HCT116 (cell line): ENCODE results near the gene RND3. TPM values are rescaled to one million over a fixed set of nuclear protein-coding genes. Genes with fewer than 3 reads are reported as not detected.

ENCODE experiments used
- ATAC-seq: fragments of 200-7000 bp; cut with Tn5 transposase; 2 replicates; pipeline ENCODE4 v1.9.1; 2020; ENCODE audit warnings: mild to moderate bottlenecking, moderate library complexity
- BruUV-seq: library from RNA; stranded (reverse); fragments of 400-500 nt; replicated peaks from 2 replicates; lab custom pipeline; 2021; lab: Mats Ljungman, UMichigan
- CTCF ChIA-PET: fragments of 300-600 bp; sonication (Branson Sonifier 250); formaldehyde crosslinking; loops from one replicate; lab custom pipeline; 2021; ENCODE audit warnings: antibody characterized with exemption; lab: Charles Lee
- POLR2A ChIA-PET: fragments of 300-600, 350-600 bp; sonication (Branson Sonifier 250); formaldehyde crosslinking; loops from one replicate; lab custom pipeline; 2021; ENCODE audit warnings: antibody characterized with exemption; lab: Charles Lee
- RAD21 ChIA-PET, 2 experiments: fragments of 300-600 bp; sonication (Branson Sonifier 250); formaldehyde crosslinking; loops; one replicate each; lab custom pipeline; 2023; ENCODE audit warnings: low total read pairs in 2 of 2; ENCODE audit not compliant: uncharacterized antibody in 2 of 2, unreplicated experiment in 2 of 2, low non-redundant PET in 1 of 2; lab: Charles Lee
- DNase-seq: peaks from one replicate; pipeline ENCODE4 v3.0.0-alpha.2; 2010; ENCODE audit warnings: low read depth, low spot score
- H2AFZ ChIP-seq: fragments of 200-600 bp; shearing (Covaris generic), sonication (generic); 2 replicates; pipeline ENCODE4 v1.6.1; 2017; ENCODE audit warnings: low read depth, mixed run types, mixed read lengths, antibody characterized with exemption, low read length; ENCODE audit not compliant: poor library complexity, severe bottlenecking
- H3K27ac ChIP-seq: 2 replicates; pipeline ENCODE4 v1.5.1; 2012; ENCODE audit warnings: low read depth, low read length
- H3K27me3 ChIP-seq: fragments of 200-600 bp; sonication (generic); 2 replicates; pipeline ENCODE4 v1.6.1; 2016; ENCODE audit warnings: mixed run types, low read length, mixed read lengths; ENCODE audit not compliant: insufficient read depth
- H3K36me3 ChIP-seq, 2 experiments: fragments of 200-500 bp in 1 of 2; fragments of 200-600 bp in 1 of 2; sonication (Bioruptor generic) in 1 of 2; sonication (generic) in 1 of 2; 2 replicates each; pipeline versions ENCODE4 v1.5.1 to v1.6.1; 2014 to 2016; ENCODE audit warnings: low read length in 2 of 2, inconsistent platforms in 1 of 2, mixed read lengths in 1 of 2, mixed run types in 1 of 2; ENCODE audit not compliant: insufficient read depth in 2 of 2, control insufficient read depth in 1 of 2
- H3K4me1 ChIP-seq, 2 experiments: fragments of 200-600 bp in 1 of 2; sonication (generic) in 1 of 2; 2 replicates each; pipeline versions ENCODE4 v1.5.1 to v1.6.1; 2012 to 2017; ENCODE audit warnings: low read length in 2 of 2, inconsistent platforms in 1 of 2, mild to moderate bottlenecking in 1 of 2, mixed read lengths in 1 of 2, mixed run types in 1 of 2, moderate library complexity in 1 of 2; ENCODE audit not compliant: insufficient read depth in 2 of 2, control insufficient read depth in 1 of 2
- H3K4me2 ChIP-seq: fragments of 200-600 bp; sonication (generic); 2 replicates; pipeline ENCODE4 v1.6.1; 2017; ENCODE audit warnings: mixed run types, low read length, mixed read lengths
- H3K4me3 ChIP-seq, 2 experiments: fragments of 200-600 bp in 1 of 2; sonication (generic) in 1 of 2; replicated peaks in 1 of 2; 2 replicates each; pipeline ENCODE4 v1.5.1; 2011 to 2016; ENCODE audit warnings: low read length in 2 of 2, control low read depth in 1 of 2, low read depth in 1 of 2, mild to moderate bottlenecking in 1 of 2, mixed read lengths in 1 of 2, mixed run types in 1 of 2
- H3K79me2 ChIP-seq: fragments of 200-600 bp; sonication (generic); 2 replicates; pipeline ENCODE4 v1.6.1; 2017; ENCODE audit warnings: mild to moderate bottlenecking, mixed run types, low read length, moderate library complexity, mixed read lengths; ENCODE audit not compliant: insufficient read depth
- H3K9ac ChIP-seq: fragments of 200-600 bp; sonication (generic); 2 replicates; pipeline ENCODE4 v1.6.1; 2016; ENCODE audit warnings: low read length, mixed read lengths
- H3K9me2 ChIP-seq: fragments of 200-600 bp; sonication (generic), shearing (Covaris generic); 2 replicates; pipeline ENCODE4 v1.6.1; 2017; ENCODE audit warnings: mixed run types, mild to moderate bottlenecking, moderate library complexity; ENCODE audit not compliant: insufficient read depth
- H3K9me3 ChIP-seq, 2 experiments: fragments of 200-500 bp in 1 of 2; fragments of 200-600 bp in 1 of 2; sonication (Bioruptor generic) in 1 of 2; sonication (generic) in 1 of 2; 2 replicates each; pipeline ENCODE4 v1.6.1; 2014 to 2017; ENCODE audit warnings: low read length in 2 of 2, mixed read lengths in 2 of 2, inconsistent platforms in 1 of 2, low read depth in 1 of 2, mild to moderate bottlenecking in 1 of 2, mixed run types in 1 of 2, moderate library complexity in 1 of 2; ENCODE audit not compliant: control insufficient read depth in 1 of 2, insufficient read depth in 1 of 2
- H4K20me1 ChIP-seq: fragments of 200-600 bp; sonication (generic), shearing (Covaris generic); 2 replicates; pipeline ENCODE4 v1.6.1; 2017; ENCODE audit warnings: mixed run types, mild to moderate bottlenecking, moderate library complexity; ENCODE audit not compliant: insufficient read depth
- CBX3 ChIP-seq: IDR thresholded peaks from 2 replicates; pipeline ENCODE4 v1.6.1; 2012; ENCODE audit warnings: low read depth
- CEBPB ChIP-seq: IDR thresholded peaks from 2 replicates; pipeline ENCODE4 v1.6.1; 2012; ENCODE audit warnings: low read depth
- EZH2phosphoT487 ChIP-seq: fragments of 200-600 bp; IDR thresholded peaks from 2 replicates; pipeline ENCODE4 v1.6.1; 2018; ENCODE audit warnings: antibody characterized with exemption, borderline replicate concordance
- FOSL1 ChIP-seq: IDR thresholded peaks from 2 replicates; pipeline ENCODE4 v1.6.1; 2012; ENCODE audit warnings: low read depth
- POLR2AphosphoS5 ChIP-seq: IDR thresholded peaks from 2 replicates; pipeline ENCODE4 v1.6.1; 2011; ENCODE audit warnings: mild to moderate bottlenecking, low read depth, low read length, moderate library complexity
- RAD21 ChIP-seq: IDR thresholded peaks from 2 replicates; pipeline ENCODE4 v1.6.1; 2012; ENCODE audit warnings: low read depth, mild to moderate bottlenecking
- SIN3A ChIP-seq: IDR thresholded peaks from 2 replicates; pipeline ENCODE4 v1.6.1; 2012; ENCODE audit warnings: low read depth
- SP1 ChIP-seq: IDR thresholded peaks from 2 replicates; pipeline ENCODE4 v1.6.1; 2012; ENCODE audit warnings: low read depth
- TCF7L2 ChIP-seq: IDR thresholded peaks from 2 replicates; pipeline ENCODE4 v1.7.0; 2011; ENCODE audit warnings: borderline replicate concordance, inconsistent platforms; ENCODE audit not compliant: insufficient read depth, insufficient read length; ENCODE audit errors: extremely low read depth
- YY1 ChIP-seq: IDR thresholded peaks from 2 replicates; pipeline ENCODE4 v1.6.1; 2011; ENCODE audit warnings: low read length, low read depth, moderate library complexity, mild to moderate bottlenecking; ENCODE audit not compliant: insufficient replicate concordance; ENCODE audit errors: extremely low read depth
- ZFX ChIP-seq: fragments of 450-650 bp; IDR thresholded peaks from 2 replicates; pipeline ENCODE4 v1.6.1; 2017
- ZNF274 ChIP-seq: fragments of 200-500 bp; sonication (Bioruptor generic); IDR thresholded peaks from 2 replicates; pipeline ENCODE4 v1.6.1; 2014; ENCODE audit warnings: mild to moderate bottlenecking, low read depth, low read length, inconsistent platforms
- intact Hi-C: fragments of 100-400 bp; cut with micrococcal nuclease; formaldehyde crosslinking; loops from 2 replicates; pipeline ENCODE4 v1.10.0; 2022
- total RNA-seq: library from RNA; stranded (reverse); gene quantifications from one replicate; pipeline ENCODE4 v1.2.1, GENCODE V29; 2021; ENCODE audit not compliant: unreplicated experiment
- TF ChIP-seq, protein P1 (sequence below), 3 experiments: fragments of 200-600 bp in 1 of 3; sonication (generic) in 1 of 3; IDR thresholded peaks in 2 of 3; conservative IDR thresholded peaks in 1 of 3; 2 replicates each; pipeline ENCODE4 v1.5.1; 2012 to 2017; ENCODE audit warnings: low read depth in 2 of 3, low read length in 2 of 3, antibody characterized with exemption in 1 of 3, borderline replicate concordance in 1 of 3, control low read depth in 1 of 3, mild to moderate bottlenecking in 1 of 3, mixed read lengths in 1 of 3, mixed run types in 1 of 3, moderate library complexity in 1 of 3; ENCODE audit not compliant: insufficient read depth in 1 of 3
- TF ChIP-seq, protein P2 (sequence below): IDR thresholded peaks from 2 replicates; pipeline ENCODE4 v1.6.1; 2012
- TF ChIP-seq, protein P3 (sequence below): IDR thresholded peaks from 2 replicates; pipeline ENCODE4 v1.6.1; 2012; ENCODE audit warnings: low read depth

The RND3 gene
- total RNA-seq, 1 experiment from 2014 or later = 15.0 TPM

DNA sequence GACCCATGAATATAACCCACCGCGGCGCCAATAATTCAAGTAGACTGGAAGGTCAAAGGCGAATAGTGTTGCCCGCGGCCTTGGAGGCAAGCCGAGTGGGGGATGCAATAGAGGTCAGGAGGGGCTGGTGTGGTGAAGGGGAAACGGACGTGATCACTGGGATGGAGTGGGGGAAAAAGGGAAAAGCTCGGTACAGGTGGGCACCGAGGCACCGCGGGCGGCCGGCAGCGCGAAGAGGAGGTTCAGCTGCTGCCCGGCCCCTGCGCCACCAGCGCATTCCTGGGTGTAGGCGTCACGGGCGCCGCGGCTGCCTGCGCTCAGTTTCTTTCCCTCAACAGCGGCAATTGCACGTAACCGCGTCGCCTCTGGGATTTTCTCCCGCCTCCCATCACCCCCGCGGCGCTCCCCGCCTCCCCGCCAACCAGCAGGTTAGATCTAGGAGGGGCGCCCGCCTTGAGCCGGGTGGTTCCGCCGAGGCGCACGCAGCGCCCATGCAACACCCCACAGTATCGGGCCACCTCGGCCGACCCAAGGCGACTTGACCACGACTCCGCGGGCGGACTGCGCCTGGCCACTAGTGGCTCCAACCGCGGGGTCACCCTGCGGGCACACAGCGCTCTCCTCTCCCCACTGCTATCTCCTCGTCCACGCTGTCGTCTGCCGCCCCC lies 1.5 kb downstream of the RND3 start (continued):
- TF ChIP-seq CBX3 (peak; percentile 51; the same call in 1 of the 2 replicates), RAD21 (no peak; the same call in 1 of the 2 replicates), CEBPB (no peak), SIN3A (peak; percentile 31; the same call in 1 of the 2 replicates), SP1 (peak; percentile 45)

DNA sequence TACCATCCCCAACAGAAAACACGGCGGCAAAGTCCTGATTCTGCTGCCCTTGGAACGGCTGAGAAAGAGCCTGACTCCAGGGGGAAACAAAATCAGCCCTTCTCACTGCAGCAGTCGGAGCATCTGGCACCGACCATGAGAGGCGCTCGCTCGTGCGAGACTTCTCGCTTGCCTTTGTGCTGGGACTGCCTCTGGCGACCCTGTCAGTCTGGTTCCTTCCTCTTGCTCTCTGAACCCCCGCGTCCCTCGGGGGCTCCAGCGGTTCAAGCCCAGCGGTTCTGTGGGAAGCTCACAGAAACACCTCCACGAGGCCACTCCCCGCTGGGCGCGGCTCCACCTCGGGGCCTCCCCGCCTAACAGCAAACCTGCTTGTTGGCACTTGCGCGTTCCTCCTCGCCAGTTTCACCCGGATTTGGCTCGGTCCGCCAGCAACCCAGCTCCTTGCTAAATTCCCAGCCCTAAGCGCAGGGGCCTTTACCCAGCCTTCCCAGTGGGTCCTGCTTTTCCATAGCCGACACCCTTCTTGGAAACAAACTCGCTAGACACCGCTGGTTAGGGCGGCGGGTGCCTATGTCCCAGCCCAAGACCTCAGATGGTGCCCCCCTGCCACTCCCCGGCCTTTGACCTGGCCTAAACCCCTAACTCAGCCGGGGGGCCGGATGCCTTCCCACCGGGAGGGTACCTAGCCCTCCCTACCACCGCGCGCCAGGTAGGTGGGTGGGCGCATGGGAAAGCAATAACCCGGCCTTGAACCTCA lies 2.2 kb downstream of the RND3 start:
- H3K4me1 ChIP-seq = peaks cover 7 to 54% of the 10 kb centered on the region in 2 experiments
- TF ChIP-seq POLR2AphosphoS5 (peak; percentile 85), EZH2phosphoT487 (no peak), ZFX (no peak), YY1 (peak; percentile 5), TCF7L2 (no peak), ZNF274 (no peak), FOSL1 (no peak)
- TF ChIP-seq, protein P1, sequence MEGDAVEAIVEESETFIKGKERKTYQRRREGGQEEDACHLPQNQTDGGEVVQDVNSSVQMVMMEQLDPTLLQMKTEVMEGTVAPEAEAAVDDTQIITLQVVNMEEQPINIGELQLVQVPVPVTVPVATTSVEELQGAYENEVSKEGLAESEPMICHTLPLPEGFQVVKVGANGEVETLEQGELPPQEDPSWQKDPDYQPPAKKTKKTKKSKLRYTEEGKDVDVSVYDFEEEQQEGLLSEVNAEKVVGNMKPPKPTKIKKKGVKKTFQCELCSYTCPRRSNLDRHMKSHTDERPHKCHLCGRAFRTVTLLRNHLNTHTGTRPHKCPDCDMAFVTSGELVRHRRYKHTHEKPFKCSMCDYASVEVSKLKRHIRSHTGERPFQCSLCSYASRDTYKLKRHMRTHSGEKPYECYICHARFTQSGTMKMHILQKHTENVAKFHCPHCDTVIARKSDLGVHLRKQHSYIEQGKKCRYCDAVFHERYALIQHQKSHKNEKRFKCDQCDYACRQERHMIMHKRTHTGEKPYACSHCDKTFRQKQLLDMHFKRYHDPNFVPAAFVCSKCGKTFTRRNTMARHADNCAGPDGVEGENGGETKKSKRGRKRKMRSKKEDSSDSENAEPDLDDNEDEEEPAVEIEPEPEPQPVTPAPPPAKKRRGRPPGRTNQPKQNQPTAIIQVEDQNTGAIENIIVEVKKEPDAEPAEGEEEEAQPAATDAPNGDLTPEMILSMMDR (IDR thresholded peaks at IDR 0.05 in 2 of 3, conservative IDR thresholded peaks at IDR 0.05 in 1 of 3; ENCODE audit: borderline replicate concordance in 1 of 3, insufficient read depth in 1 of 3, low read depth in 2 of 3, low read length in 2 of 3) = no peak
- TF ChIP-seq, protein P2, sequence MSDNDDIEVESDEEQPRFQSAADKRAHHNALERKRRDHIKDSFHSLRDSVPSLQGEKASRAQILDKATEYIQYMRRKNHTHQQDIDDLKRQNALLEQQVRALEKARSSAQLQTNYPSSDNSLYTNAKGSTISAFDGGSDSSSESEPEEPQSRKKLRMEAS = no peak; the same call in 1 of the 2 replicates
- TF ChIP-seq, protein P3, sequence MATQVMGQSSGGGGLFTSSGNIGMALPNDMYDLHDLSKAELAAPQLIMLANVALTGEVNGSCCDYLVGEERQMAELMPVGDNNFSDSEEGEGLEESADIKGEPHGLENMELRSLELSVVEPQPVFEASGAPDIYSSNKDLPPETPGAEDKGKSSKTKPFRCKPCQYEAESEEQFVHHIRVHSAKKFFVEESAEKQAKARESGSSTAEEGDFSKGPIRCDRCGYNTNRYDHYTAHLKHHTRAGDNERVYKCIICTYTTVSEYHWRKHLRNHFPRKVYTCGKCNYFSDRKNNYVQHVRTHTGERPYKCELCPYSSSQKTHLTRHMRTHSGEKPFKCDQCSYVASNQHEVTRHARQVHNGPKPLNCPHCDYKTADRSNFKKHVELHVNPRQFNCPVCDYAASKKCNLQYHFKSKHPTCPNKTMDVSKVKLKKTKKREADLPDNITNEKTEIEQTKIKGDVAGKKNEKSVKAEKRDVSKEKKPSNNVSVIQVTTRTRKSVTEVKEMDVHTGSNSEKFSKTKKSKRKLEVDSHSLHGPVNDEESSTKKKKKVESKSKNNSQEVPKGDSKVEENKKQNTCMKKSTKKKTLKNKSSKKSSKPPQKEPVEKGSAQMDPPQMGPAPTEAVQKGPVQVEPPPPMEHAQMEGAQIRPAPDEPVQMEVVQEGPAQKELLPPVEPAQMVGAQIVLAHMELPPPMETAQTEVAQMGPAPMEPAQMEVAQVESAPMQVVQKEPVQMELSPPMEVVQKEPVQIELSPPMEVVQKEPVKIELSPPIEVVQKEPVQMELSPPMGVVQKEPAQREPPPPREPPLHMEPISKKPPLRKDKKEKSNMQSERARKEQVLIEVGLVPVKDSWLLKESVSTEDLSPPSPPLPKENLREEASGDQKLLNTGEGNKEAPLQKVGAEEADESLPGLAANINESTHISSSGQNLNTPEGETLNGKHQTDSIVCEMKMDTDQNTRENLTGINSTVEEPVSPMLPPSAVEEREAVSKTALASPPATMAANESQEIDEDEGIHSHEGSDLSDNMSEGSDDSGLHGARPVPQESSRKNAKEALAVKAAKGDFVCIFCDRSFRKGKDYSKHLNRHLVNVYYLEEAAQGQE = no peak
- peak overlapping the region; percentile 93 for H3K4me2 ChIP-seq
- ChIA-PET POLR2A (interaction anchor here (0.9 kb wide), 1 partner anchor 9 kb away, joined by 4 read pairs; no protein-coding TSS in a partner anchor), CTCF (no interaction called here), RAD21 (no interaction called here)
- peaks cover 72% of the 10 kb centered on the region for H3K79me2 ChIP-seq
- no peaks in the 10 kb centered on the region for H3K9me2 ChIP-seq
- H2AFZ ChIP-seq = no peak overlapping the region
- intact Hi-C loops = loop anchor here (5.0 to 10.0 kb wide), 4 partner anchors 117 to 752 kb away; no protein-coding TSS in a partner anchor
- TSS peak; percentile 81 for BruUV-seq
- H3K9me3 ChIP-seq = no peaks in the 10 kb centered on the region
- peak; percentile 52 for ATAC-seq
- H3K27me3 ChIP-seq = no peaks in the 10 kb centered on the region
- H3K27ac ChIP-seq = peak overlapping the region; percentile 77
- H3K9ac ChIP-seq = peak overlapping the region; percentile 94
- H4K20me1 ChIP-seq = peaks cover 6% of the 10 kb centered on the region; the same call in 1 of the 2 replicates
- H3K36me3 ChIP-seq = peaks cover 0 to 1% of the 10 kb centered on the region in 2 experiments; a peak in 2 of 4 replicates
- H3K4me3 ChIP-seq = peak overlapping the region; percentile 83 to 87
- no peak for DNase-seq
